IPS-NIHi7 (cell line): Measurements from ENCODE around the gene FRAS1.
"Not testable (repeated sequence)": the region's sequence is repeated elsewhere in the genome, so short reads cannot be mapped to it uniquely, and the experiment has no call there.

ENCODE experiments used
- DNase-seq: peaks from one replicate; pipeline ENCODE4 v3.0.0; 2012; ENCODE audit warnings: mixed read lengths; ENCODE audit errors: extremely low spot score

Gene FRAS1, protein sequence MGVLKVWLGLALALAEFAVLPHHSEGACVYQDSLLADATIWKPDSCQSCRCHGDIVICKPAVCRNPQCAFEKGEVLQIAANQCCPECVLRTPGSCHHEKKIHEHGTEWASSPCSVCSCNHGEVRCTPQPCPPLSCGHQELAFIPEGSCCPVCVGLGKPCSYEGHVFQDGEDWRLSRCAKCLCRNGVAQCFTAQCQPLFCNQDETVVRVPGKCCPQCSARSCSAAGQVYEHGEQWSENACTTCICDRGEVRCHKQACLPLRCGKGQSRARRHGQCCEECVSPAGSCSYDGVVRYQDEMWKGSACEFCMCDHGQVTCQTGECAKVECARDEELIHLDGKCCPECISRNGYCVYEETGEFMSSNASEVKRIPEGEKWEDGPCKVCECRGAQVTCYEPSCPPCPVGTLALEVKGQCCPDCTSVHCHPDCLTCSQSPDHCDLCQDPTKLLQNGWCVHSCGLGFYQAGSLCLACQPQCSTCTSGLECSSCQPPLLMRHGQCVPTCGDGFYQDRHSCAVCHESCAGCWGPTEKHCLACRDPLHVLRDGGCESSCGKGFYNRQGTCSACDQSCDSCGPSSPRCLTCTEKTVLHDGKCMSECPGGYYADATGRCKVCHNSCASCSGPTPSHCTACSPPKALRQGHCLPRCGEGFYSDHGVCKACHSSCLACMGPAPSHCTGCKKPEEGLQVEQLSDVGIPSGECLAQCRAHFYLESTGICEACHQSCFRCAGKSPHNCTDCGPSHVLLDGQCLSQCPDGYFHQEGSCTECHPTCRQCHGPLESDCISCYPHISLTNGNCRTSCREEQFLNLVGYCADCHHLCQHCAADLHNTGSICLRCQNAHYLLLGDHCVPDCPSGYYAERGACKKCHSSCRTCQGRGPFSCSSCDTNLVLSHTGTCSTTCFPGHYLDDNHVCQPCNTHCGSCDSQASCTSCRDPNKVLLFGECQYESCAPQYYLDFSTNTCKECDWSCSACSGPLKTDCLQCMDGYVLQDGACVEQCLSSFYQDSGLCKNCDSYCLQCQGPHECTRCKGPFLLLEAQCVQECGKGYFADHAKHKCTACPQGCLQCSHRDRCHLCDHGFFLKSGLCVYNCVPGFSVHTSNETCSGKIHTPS (N-terminal part only)

DNA sequence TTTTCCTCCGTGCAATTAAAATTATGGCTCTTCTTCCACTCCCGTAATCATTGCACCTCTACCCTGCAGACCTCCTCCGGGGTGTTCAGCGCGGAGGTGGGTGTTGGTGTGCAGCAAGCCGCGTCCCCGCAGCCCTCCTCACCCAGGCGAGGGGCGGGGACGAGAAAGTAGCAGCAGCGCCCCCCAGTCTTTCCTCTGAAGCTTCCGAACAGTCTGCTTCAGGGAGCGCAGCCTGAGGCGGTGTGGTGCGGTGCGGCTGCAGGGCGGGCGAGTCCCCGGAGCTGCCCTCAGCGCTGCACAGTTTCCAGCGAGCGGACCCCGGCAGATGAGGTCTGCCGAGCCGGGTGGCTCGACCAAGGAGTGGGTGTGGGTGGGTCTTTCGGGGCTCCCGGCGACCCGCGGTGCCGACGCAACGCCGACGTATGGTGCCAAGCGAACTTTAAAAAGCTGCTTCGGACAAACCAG, at the start of gene FRAS1:
Gene FRAS1, plus strand, starts transcription at position 189 of the 465 bp plus-strand sequence. CDS start 687 bp downstream, outside the sequence.
- DNase-seq, result peak; percentile 46

DNA sequence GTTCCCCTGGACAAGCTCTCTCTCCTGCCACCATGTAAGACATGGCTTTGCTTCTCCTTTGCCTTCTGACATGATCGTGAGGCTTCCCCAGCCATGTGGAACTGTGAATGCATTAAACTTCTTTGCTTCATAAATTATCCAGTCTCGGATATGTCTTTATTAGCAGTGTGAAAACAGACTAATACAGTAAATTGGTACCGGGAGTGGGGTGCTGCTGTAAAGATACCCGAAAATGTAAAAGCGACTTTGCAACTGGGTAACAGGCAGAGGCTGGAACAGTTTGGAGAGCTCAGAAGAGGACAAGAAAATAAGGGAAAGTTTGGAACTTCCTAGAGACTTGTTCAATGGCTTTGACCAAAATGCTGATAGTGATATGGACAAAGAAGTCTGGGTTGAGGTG, 46.1 kb upstream of the FRAS1 start:
- DNase-seq, result not testable (repeated sequence)

GRCh38 chr4:78014889-78015886, 41.9 kb upstream of the FRAS1 start:
- DNase-seq, result no peak

DNA sequence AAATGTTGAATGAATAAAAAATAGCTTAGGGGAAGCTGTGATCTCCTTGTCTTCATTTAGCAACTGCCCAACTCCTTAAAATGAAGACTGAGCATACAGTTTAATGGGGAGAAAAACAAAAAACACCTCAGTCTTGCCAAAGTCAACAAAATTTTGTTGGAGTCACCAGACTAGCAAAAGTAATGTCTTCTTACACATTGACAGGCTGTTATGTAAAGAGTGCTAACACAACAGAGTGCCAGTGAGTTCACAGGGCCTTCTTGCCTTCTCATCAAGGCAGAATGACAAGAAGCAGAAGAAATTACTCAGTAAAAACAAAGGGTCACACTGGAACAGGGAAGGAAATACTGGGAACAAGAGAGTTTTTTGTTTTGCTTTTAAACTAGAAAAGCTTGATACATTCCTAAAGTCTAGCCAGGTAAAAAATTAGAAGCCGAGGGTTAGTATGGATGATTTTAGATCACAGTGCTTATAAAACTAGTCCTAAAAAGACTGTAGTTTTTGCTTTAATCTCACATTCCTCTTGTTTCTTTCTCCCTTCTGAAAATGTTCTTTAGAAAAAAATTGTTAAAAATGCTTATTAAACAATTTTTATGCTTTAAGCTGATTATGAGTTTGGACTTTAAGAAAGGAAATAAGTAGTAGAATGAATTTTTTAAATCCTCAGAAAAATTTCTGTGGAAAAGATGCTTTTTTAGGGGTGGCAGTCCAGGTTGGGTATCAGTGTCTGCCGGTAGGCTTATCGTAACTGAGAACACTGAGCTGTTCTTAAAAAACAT, 38.7 kb upstream of the FRAS1 start:
- DNase-seq, result no peak

- no peak for DNase-seq
Observed at GRCh38 chr4:78019414-78019813, 37.7 kb upstream of the FRAS1 start.

GRCh38 chr4:78020677-78021076, 36.4 kb upstream of the FRAS1 start:
- no peak for DNase-seq

DNA sequence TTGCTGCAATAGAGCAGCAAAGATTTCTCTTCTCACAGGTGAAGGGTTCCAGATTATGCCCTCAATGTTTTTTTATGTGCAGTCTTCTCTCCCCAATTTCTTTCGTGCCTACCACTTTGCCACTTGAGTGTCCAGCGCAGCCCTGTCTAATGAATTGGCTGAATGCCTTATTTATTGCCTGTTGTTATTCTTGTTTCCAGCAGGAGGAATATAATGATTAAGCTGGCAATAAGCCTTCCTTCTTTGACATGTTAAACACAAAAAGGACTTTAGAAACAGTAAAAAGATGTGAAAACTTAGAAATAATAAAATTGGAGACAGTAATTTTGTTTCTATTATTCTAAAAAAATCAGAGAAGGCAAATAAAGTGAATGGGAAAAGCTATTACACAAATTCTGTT, 34.6 kb upstream of the FRAS1 start:
- DNase-seq, result no peak

- no peak for DNase-seq
Observed at GRCh38 chr4:78024085-78024484, 33.0 kb upstream of the FRAS1 start.

- DNase-seq, result no peak
Observed at GRCh38 chr4:78024576-78025091, 32.5 kb upstream of the FRAS1 start.

DNA sequence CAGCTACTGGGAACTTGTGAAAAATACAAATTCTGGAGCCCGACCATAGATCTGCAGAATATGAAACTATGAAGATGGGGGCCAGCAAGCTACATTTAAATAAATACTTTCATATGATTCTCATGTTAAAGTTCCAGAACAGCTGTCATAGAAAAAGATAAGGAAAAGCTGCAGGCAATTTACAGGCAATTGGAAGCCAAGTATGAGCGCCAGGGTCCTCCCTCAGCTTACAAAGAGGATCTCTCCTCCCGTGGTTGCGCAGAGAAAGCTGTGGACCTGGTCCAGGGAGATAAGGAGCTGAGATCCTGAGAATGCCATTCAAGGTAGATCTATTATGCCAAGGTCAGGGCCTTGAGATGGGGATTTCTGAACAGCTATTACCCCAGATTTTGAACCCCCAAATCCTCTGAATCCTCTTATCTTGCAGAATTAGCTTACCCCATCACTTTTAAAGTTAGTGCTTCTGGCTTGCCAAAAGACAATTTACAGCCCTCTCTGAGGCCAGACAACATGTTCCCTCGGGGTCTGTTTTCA, 25.6 kb upstream of the FRAS1 start:
- DNase-seq, result no peak

GRCh38 chr4:78032446-78032845, 24.7 kb upstream of the FRAS1 start:
- DNase-seq, result peak; percentile 21

DNA sequence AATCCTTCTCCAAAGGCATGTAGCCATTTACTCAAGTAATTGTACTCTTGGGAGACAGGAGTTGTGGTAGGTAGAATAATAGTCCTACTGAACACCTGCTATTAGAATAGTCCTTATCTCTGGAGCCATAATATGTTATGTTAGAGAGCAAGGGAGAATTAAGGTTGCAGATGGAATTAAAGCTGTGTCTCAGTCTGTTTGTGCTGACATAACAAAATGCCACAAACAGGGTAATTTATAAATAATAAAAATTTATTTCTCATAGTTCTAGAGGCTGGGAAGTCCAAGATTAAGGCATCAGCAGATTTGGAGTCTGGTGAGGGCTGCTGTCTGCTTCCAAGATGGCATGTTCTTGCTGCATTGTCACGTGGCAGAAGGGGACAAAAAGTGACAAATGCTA, 24.2 kb upstream of the FRAS1 start:
- DNase-seq, result no peak

DNA sequence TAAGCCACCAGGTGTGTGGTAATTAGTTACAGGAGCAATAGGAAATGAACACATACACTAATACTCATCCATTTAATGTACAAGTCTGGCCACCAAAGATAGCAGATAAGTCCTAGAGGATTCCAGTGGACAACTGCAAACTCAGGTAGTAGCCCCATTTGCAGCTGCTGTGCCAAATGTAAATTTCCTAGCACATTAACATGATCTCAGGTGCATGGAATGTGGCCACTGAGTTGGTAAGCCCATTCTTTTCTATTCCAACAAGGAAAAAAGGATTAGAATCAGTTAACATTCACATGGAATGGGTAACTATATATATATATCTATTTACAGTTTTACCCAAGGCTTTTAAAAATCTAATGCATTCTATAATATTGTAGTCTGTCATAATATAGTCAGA, 23.3 kb upstream of the FRAS1 start:
- DNase-seq, result no peak

DNA sequence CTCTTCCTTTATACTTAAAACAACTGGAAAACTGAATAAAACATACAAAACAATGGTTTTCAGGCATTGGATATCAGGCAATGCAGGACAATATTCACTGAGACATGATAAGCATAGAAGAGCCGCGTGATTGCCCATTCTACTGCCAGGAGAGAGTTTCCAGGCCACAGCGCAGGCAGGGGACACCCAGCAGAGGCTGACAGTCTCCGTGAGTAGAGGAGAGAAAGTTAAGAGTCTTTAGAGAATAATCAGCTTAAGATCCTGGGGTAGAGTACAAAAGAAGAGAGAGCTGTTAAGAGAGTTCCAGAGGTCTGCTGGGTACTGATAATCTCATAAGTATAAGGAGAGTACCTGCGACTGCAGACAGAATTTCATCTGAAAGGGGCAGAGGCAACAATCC, 18.4 kb upstream of the FRAS1 start:
- no peak for DNase-seq

- DNase-seq, result no peak
Observed at GRCh38 chr4:78039678-78040077, 17.4 kb upstream of the FRAS1 start.

GRCh38 chr4:78040431-78040830, 16.7 kb upstream of the FRAS1 start:
- DNase-seq, result no peak

- no peak for DNase-seq
Observed at GRCh38 chr4:78047366-78047765, 9.8 kb upstream of the FRAS1 start.

- DNase-seq, result peak; percentile 80
Observed at GRCh38 chr4:78056265-78057129, 626 bp upstream of the FRAS1 start.
